GM18517 (cell line): Measurements from ENCODE around the gene RECK.
"Not testable (repeated sequence)": the region's sequence is repeated elsewhere in the genome, so short reads cannot be mapped to it uniquely, and the experiment has no call there.

ENCODE experiments used
- ATAC-seq: cut with Tn5 transposase; IDR thresholded peaks from one replicate; pipeline ENCODE4 v1.9.1; 2021; ENCODE audit warnings: mild to moderate bottlenecking, moderate library complexity; ENCODE audit not compliant: unreplicated experiment

The RECK gene

DNA sequence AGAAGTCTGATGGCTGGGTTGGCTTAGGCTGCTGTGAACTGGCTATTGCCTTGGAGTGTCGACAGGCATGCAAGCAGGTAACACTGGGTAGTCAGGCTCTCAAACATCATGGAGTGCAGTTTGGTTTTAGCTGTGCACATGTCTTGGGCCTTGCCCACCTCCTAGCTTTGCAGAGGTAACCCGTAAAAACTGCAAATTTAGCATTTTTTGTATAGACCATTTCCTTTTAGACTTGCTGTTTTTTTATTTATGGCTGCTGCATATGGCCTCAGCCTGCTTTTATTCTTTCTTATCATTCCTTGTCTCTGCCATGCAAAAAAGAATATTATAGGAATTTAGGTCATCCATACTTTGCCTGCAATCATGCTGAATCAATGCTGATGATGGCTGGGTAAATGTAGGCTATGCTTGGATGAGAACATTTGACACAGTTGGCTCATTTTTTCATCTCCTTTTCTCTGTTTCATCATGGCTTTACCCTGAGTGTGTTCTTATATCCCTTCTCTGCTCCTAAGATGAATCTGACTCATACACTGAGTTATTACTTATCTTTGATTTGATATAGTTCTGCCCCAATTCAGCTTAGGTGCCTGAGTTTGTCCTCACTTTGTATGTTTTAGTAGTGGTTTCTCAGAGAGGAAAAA lies 27.2 kb downstream of the RECK start:
- ATAC-seq: no peak

- no peak for ATAC-seq
Measured at GRCh38 chr9:36064448-36065037, 27.8 kb downstream of the RECK start.

- ATAC-seq: no peak
Measured at GRCh38 chr9:36074055-36074454, 37.3 kb downstream of the RECK start.

GRCh38 chr9:36074870-36075532 lies 38.3 kb downstream of the RECK start:
- no peak for ATAC-seq

GRCh38 chr9:36078051-36078450 lies 41.3 kb downstream of the RECK start:
- no peak for ATAC-seq

- ATAC-seq: no peak
Measured at GRCh38 chr9:36080519-36080918, 43.8 kb downstream of the RECK start.

- ATAC-seq: no peak
Measured at GRCh38 chr9:36082931-36083330, 46.2 kb downstream of the RECK start.

GRCh38 chr9:36086442-36086841 lies 49.7 kb downstream of the RECK start:
- ATAC-seq: no peak

DNA sequence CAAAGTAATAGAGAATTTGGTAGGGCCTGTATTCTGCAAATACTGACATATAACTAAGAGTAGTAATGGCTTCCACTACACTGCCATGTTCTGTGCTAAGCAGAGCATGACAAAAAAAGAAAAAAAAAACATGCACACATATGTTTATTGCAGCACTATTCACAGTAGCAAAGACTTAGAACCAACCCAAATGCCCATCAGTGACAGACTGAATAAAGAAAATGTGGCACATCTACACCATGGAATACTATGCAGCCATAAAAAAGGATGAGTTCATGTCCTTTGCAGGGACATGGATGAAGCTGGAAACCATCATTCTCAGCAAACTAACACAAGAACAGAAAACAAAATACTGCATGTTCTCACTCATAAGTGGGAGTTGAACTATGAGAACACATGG lies 50.3 kb downstream of the RECK start:
- ATAC-seq: not testable (repeated sequence)

- no peak for ATAC-seq
Measured at GRCh38 chr9:36088020-36088419, 51.3 kb downstream of the RECK start.

DNA sequence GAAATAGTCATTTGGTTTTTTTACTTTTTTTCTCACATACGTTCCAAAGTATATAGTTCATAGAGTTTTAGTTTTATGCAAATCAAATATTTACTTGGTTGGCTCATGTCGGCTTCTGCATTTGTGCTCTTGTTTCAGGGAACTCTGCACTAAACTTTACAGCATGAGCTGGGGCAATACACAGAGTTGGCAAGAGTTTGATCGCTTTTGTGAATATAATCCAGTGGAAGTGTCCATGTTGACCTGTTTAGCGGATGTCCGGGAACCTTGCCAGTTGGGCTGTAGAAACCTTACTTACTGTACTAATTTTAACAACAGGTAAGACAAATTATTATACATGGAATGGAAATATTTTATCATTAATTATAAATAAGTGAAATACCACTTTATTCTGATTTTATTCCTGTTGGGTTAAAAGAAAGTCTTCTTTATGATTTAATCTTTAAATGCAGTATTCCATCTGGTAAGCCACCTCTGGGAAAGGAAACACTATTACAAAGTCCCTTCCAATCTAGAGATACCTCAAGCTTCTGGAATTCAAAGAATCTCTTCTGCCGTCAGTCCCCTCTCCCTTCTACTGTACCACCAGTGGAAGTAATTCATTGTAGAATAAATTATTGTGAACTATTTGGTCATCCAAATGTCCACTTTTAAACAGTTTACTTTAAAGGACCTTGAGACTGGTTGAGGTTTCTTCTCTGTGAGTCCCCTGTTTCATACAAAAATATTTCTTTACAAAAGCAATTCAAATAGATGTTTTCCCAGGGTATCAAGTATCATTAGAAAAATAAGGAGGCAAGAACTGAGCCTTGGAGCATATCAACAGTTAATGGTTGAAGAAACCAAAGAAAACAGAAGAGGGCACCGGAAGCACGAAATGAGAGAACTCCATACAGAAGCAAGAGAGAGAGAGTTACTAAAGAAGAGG lies 54.6 kb downstream of the RECK start:
- no peak for ATAC-seq

DNA sequence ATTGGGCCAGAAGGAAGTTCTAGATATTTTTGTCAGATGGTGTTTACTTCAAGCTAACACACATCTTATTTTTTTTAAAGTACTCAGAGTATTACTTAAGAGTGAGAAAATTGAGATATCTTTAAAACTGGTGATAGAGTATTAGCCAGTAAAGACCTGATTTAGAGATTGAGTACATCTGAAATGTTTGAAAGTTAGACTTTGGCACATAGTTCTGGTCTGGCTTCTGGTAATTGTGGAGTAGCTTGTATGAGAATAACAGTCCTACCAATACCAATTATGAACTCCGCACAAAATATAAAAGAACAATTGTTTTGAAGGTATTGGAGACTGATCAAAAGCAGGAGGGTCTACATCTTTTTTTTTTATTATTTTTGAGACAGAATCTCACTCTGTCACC lies 55.3 kb downstream of the RECK start:
- no peak for ATAC-seq

DNA sequence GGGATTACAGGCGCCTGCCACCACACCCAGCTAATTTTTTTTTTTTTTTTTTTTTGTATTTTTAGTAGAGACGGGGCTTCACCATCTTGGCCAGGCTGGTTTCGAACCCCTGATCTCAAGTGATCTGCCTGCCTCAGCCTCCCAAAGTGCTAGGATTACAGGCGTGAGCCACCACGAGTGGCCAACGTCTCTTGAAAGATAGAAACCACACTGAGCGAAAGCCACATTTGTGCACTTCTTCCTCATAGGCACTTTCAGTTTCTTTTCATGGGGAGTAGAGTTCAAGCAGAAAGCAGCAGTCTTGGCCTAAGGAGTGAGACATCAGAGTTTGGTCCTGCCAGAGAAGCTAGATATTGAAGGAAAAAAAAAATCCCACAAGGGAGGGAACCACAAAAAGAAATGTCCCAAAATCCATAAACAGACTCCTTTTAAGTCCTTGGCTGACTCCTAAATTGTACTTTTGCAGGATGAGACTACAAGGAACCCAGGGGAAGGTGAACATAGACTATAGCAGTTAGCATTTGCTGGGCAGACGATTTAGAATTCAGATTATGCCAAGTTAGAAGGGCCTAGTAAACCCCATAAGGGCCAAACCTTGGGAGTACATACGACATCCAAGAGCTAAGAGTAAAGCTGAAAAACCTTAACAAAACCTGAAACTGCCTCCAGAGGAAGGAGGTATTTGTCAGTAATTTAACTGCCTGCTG lies 55.9 kb downstream of the RECK start:
- ATAC-seq: peak; percentile 84

DNA sequence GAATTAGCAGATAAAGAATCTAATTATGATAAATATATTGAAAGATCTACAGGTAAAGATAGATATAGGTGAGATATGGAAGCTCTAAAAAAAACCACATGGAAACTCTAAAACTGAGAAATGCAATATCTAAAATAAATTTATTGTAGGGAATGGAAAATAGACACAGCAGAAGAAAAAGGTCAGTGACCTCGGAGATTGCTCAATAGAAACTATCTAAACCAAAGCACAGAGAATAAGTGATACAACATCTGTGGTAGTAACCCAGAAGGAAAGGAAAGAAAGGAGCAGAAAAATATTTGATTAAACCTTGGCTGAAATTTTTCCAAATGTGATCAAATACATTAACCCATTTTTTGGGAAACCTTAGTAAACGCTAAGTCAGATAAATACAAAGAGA lies 56.7 kb downstream of the RECK start:
- no peak for ATAC-seq

DNA sequence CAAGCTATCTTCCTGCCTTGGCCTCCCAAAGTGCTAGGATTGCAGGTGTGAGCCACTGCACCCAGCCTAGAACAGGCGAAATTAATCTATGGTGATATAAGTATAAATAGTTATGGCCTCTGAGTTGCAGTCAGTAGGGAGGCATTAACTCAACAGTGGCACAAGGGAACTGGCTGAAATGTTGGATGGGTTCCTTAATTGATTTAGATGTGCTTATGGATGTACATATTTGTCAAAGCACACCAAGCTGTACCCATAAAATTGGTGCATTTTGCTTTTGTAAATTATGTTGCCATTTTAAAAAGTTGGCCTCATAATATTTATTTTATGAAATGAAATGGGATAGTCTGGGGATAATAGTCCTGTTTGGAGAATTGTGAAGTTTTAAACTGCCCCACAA lies 63.0 kb downstream of the RECK start:
- no peak for ATAC-seq

GRCh38 chr9:36100532-36100931 lies 63.8 kb downstream of the RECK start:
- ATAC-seq: no peak

GRCh38 chr9:36101916-36102741 lies 65.4 kb downstream of the RECK start:
- ATAC-seq: no peak

- peak; percentile 63 for ATAC-seq
Measured at GRCh38 chr9:36102742-36103495, 66.2 kb downstream of the RECK start.

GRCh38 chr9:36109071-36109470 lies 72.4 kb downstream of the RECK start:
- no peak for ATAC-seq
